HG03196 (cell line): Measurements from ENCODE around the gene RFPL4A.

Experiments used
- ATAC-seq: cut with Tn5 transposase; IDR thresholded peaks from one replicate; pipeline ENCODE4 v1.9.1; 2021; ENCODE audit not compliant: unreplicated experiment

RFPL4A gene

DNA sequence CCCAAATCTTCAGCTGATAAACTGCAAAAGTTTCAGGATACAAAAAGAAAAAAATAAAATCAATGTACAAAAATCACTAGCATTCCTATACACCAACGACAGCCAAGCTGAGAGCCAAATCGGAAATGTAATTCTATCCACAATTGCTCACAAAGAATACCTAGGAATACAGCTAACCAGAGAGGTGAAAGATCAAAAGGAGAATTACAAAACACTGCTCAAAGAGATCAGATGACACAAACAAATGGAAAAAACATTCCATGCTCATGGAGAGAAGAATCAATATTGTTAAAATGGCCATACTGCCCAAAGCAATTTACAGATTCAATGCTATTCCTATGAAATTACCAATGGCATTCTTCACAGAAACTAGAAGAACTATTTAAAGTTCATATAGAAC lies 43.4 kb downstream of the RFPL4A start:
- ATAC-seq: no peak

- no peak for ATAC-seq
These were observed 50.6 kb downstream of the RFPL4A start for GRCh38 chr19:55809381-55810058.

GRCh38 chr19:55811340-55811739 lies 52.4 kb downstream of the RFPL4A start:
- ATAC-seq: no peak

GRCh38 chr19:55812449-55812848 lies 53.6 kb downstream of the RFPL4A start:
- no peak for ATAC-seq
